Measurements from ENCODE around the gene POLR3A.

GRCh38 chr10:78038791-78039547 is 9.7 kb upstream of the POLR3A start:
- TF ChIP-seq CTCF (IDR thresholded peaks at IDR 0.05) (no peak), POLR2A (IDR thresholded peaks at IDR 0.05) (no peak), EP300 (IDR thresholded peaks at IDR 0.05) (no peak)
